Thymus (tissue), 14 donors: ENCODE measurements around the gene IL2RG. TPM values are rescaled to one million over a fixed set of nuclear protein-coding genes. Genes with fewer than 3 reads are reported as not detected.

Source experiments
- DNase-seq, 9 donors: peaks; one replicate each; pipeline ENCODE4 v3.0.0-alpha.2; 2013; ENCODE audit warnings: low spot score in 9 of 9, low read depth in 6 of 9, missing footprints in 1 of 9
- H3K27ac ChIP-seq, 2 donors: one replicate each; pipeline ENCODE4 v1.5.1; 2013; ENCODE audit warnings: control low read depth in 1 of 2, low read depth in 1 of 2, low read length in 1 of 2, mild to moderate bottlenecking in 1 of 2, moderate library complexity in 1 of 2
- H3K27me3 ChIP-seq, 2 donors: one replicate each; pipeline ENCODE4 v1.5.1; 2013; ENCODE audit warnings: low read length in 1 of 2; ENCODE audit not compliant: control insufficient read depth in 2 of 2, insufficient read depth in 1 of 2
- H3K36me3 ChIP-seq, 2 donors: one replicate each; pipeline ENCODE4 v1.5.1; 2013; ENCODE audit warnings: low read length in 1 of 2, mild to moderate bottlenecking in 1 of 2, moderate library complexity in 1 of 2; ENCODE audit not compliant: control insufficient read depth in 2 of 2, insufficient read depth in 2 of 2
- H3K4me1 ChIP-seq, 2 donors: one replicate each; pipeline ENCODE4 v1.5.1; 2013; ENCODE audit warnings: low read length in 2 of 2; ENCODE audit not compliant: control insufficient read depth in 2 of 2, insufficient read depth in 2 of 2
- H3K4me3 ChIP-seq, 2 donors: one replicate each; pipeline ENCODE4 v1.5.1; 2013; ENCODE audit warnings: low read length in 2 of 2, control low read depth in 1 of 2, mild to moderate bottlenecking in 1 of 2
- H3K9me3 ChIP-seq, 2 donors: one replicate each; pipeline ENCODE4 v1.5.1; 2013; ENCODE audit warnings: low read length in 1 of 2, mild to moderate bottlenecking in 1 of 2; ENCODE audit not compliant: control insufficient read depth in 2 of 2, insufficient read depth in 1 of 2
- WGBS: extraction: QIAGEN DNeasy Blood & Tissue Kit; methylation state at CpG from one replicate; pipeline ENCODE4 v1.1.7; 2013; 5-methylcytosine and 5-hydroxymethylcytosine counted together
- long read RNA-seq, 10 donors: transcript quantifications; one replicate each; lab custom pipeline, GENCODE V29; 2026
- polyA plus RNA-seq: library from polyadenylated mRNA; stranded (reverse); fragments of 200-250 nt; gene quantifications from one replicate; pipeline ENCODE4 v1.2.3, GENCODE V29; 2013
- total RNA-seq: library from RNA; stranded (reverse); fragments of 120-200 nt; gene quantifications from one replicate; pipeline ENCODE4 v1.2.4, GENCODE V29; 2013
- donor health status: healthy.

IL2RG gene
- total RNA-seq (91.6 TPM), polyA plus RNA-seq (197 TPM)
- long read RNA-seq, donor 1, transcript IL2RG-203 (8 exons, 1,534 nt) = major isoform, 25 of 36 reads
- long read RNA-seq, donor 1, partial matches to known transcripts = 10 of 36 reads
- long read RNA-seq, donor 1, other reads (novel, unspliced or antisense) = 0 of 36 reads
- long read RNA-seq, donor 2, transcript IL2RG-202 (7 exons, 1,432 nt) = minor isoform, 5 of 419 reads
- long read RNA-seq, donor 2, transcript IL2RG-204 (5 exons, 540 nt) = minor isoform, 7 of 419 reads
- long read RNA-seq, donor 2, transcript IL2RG-208 (3 exons, 959 nt) = minor isoform, 13 of 419 reads
- long read RNA-seq, donor 2, transcript IL2RG-203 (8 exons, 1,534 nt) = major isoform, 351 of 419 reads
- long read RNA-seq, donor 2, partial matches to known transcripts = 42 of 419 reads
- long read RNA-seq, donor 2, other reads (novel, unspliced or antisense) = 0 of 419 reads
- long read RNA-seq, donor 3, transcript IL2RG-203 (8 exons, 1,534 nt) = major isoform, 149 of 189 reads
- long read RNA-seq, donor 3, transcript IL2RG-208 (3 exons, 959 nt) = minor isoform, 5 of 189 reads
- long read RNA-seq, donor 3, partial matches to known transcripts = 30 of 189 reads
- long read RNA-seq, donor 3, other reads (novel, unspliced or antisense) = 0 of 189 reads
- long read RNA-seq, donor 4, transcript IL2RG-203 (8 exons, 1,534 nt) = major isoform, 62 of 75 reads
- long read RNA-seq, donor 4, partial matches to known transcripts = 11 of 75 reads
- long read RNA-seq, donor 4, other reads (novel, unspliced or antisense) = 0 of 75 reads
- long read RNA-seq, donor 5, transcript IL2RG-208 (3 exons, 959 nt) = minor isoform, 5 of 267 reads
- long read RNA-seq, donor 5, transcript IL2RG-203 (8 exons, 1,534 nt) = major isoform, 170 of 267 reads
- long read RNA-seq, donor 5, transcript IL2RG-204 (5 exons, 540 nt) = minor isoform, 7 of 267 reads
- long read RNA-seq, donor 5, partial matches to known transcripts = 84 of 267 reads
- long read RNA-seq, donor 5, other reads (novel, unspliced or antisense) = 0 of 267 reads
- long read RNA-seq, donor 6, transcript IL2RG-203 (8 exons, 1,534 nt) = major isoform, 158 of 170 reads
- long read RNA-seq, donor 6, partial matches to known transcripts = 5 of 170 reads
- long read RNA-seq, donor 6, other reads (novel, unspliced or antisense) = 0 of 170 reads
- long read RNA-seq, donor 7, transcript IL2RG-204 (5 exons, 540 nt) = minor isoform, 5 of 195 reads
- long read RNA-seq, donor 7, transcript IL2RG-203 (8 exons, 1,534 nt) = major isoform, 186 of 195 reads
- long read RNA-seq, donor 7, partial matches to known transcripts = 0 of 195 reads
- long read RNA-seq, donor 7, other reads (novel, unspliced or antisense) = 0 of 195 reads
- long read RNA-seq, donor 8, transcript IL2RG-203 (8 exons, 1,534 nt) = major isoform, 68 of 70 reads
- long read RNA-seq, donor 8, partial matches to known transcripts = 0 of 70 reads
- long read RNA-seq, donor 8, other reads (novel, unspliced or antisense) = 0 of 70 reads
- long read RNA-seq, donor 9, transcript IL2RG-203 (8 exons, 1,534 nt) = major isoform, 100 of 112 reads
- long read RNA-seq, donor 9, partial matches to known transcripts = 11 of 112 reads
- long read RNA-seq, donor 9, other reads (novel, unspliced or antisense) = 0 of 112 reads
- long read RNA-seq, donor 10, transcript IL2RG-203 (8 exons, 1,534 nt) = major isoform, 128 of 148 reads
- long read RNA-seq, donor 10, partial matches to known transcripts = 13 of 148 reads
- long read RNA-seq, donor 10, other reads (novel, unspliced or antisense) = 0 of 148 reads

GRCh38 chrX:71111141-71111843 lies at the start of gene IL2RG:
TSS of gene IL2RG (minus strand) at chrX:71111577. CDS start at chrX:71111539, 38 bp downstream.
- peak within 1 kb of the TSS; percentile 86 to 95 for H3K27ac ChIP-seq
- H3K27me3 ChIP-seq = no peaks in the 10 kb centered on the region
- H3K4me1 ChIP-seq = peaks cover 6 to 43% of the 10 kb centered on the region in 2 donors
- WGBS = 5% methylated on average over 8 of the region's 8 CpGs
- DNase-seq = peak; percentile 70 to 94 (median 83)
- H3K9me3 ChIP-seq = no peaks in the 10 kb centered on the region
- H3K36me3 ChIP-seq = peaks cover 9 to 25% of the 10 kb centered on the region in 2 donors
- peak within 1 kb of the TSS; percentile 53 to 80 for H3K4me3 ChIP-seq

- H3K4me3 ChIP-seq = no peak overlapping the region
- H3K36me3 ChIP-seq = no peaks in the 10 kb centered on the region
- no peak for DNase-seq
- no peaks in the 10 kb centered on the region for H3K4me1 ChIP-seq
- H3K27me3 ChIP-seq = no peaks in the 10 kb centered on the region
- H3K27ac ChIP-seq = no peak overlapping the region
- H3K9me3 ChIP-seq = no peaks in the 10 kb centered on the region
- 95% methylated on average over 3 of the region's 3 CpGs for WGBS
Observed at GRCh38 chrX:71160475-71160874, 49.1 kb upstream of the IL2RG start.

GRCh38 chrX:71159335-71159734 lies 48.0 kb upstream of the IL2RG start:
- Histone ChIP-seq H3K9me3 (no peaks in the 10 kb centered on the region), H3K27me3 (no peaks in the 10 kb centered on the region), H3K36me3 (no peaks in the 10 kb centered on the region), H3K27ac (no peak overlapping the region), H3K4me1 (no peaks in the 10 kb centered on the region), H3K4me3 (no peak overlapping the region)
- DNase-seq = no peak
- 83% methylated on average over 5 of the region's 5 CpGs for WGBS

- DNase-seq = no peak
- H3K36me3 ChIP-seq = no peaks in the 10 kb centered on the region
- no peaks in the 10 kb centered on the region for H3K27me3 ChIP-seq
- over 99% methylated on average over 6 of the region's 6 CpGs for WGBS
- H3K9me3 ChIP-seq = no peaks in the 10 kb centered on the region
- no peak overlapping the region for H3K4me3 ChIP-seq
- no peaks in the 10 kb centered on the region for H3K4me1 ChIP-seq
- H3K27ac ChIP-seq = no peak overlapping the region
Observed at GRCh38 chrX:71158603-71159002, 47.2 kb upstream of the IL2RG start.

- Histone ChIP-seq H3K9me3 (no peaks in the 10 kb centered on the region), H3K4me1 (no peaks in the 10 kb centered on the region), H3K36me3 (no peaks in the 10 kb centered on the region), H3K27me3 (no peaks in the 10 kb centered on the region), H3K27ac (no peak overlapping the region), H3K4me3 (no peak overlapping the region)
- WGBS = 84% methylated on average over 3 of the region's 3 CpGs
- no peak for DNase-seq
Observed at GRCh38 chrX:71154641-71155040, 43.3 kb upstream of the IL2RG start.

- H3K9me3 ChIP-seq = no peaks in the 10 kb centered on the region
- DNase-seq = no peak
- H3K36me3 ChIP-seq = no peaks in the 10 kb centered on the region
- no peak overlapping the region for H3K27ac ChIP-seq
- 97% methylated on average over 7 of the region's 7 CpGs for whole genome bisulfite sequencing
- H3K4me3 ChIP-seq = no peak overlapping the region
- no peaks in the 10 kb centered on the region for H3K4me1 ChIP-seq
- no peaks in the 10 kb centered on the region for H3K27me3 ChIP-seq
Observed at GRCh38 chrX:71154196-71154595, 42.8 kb upstream of the IL2RG start.

- Histone ChIP-seq H3K27ac (no peak overlapping the region), H3K4me3 (no peak overlapping the region)
- DNase-seq = no peak
Observed at GRCh38 chrX:71151366-71151765, 40.0 kb upstream of the IL2RG start.

GRCh38 chrX:71148278-71148663 lies 36.9 kb upstream of the IL2RG start:
- H3K9me3 ChIP-seq = no peaks in the 10 kb centered on the region
- H3K36me3 ChIP-seq = peaks cover 0 to 1% of the 10 kb centered on the region in 2 donors
- peaks cover 0 to 16% of the 10 kb centered on the region in 2 donors for H3K4me1 ChIP-seq
- DNase-seq = no peak
- H3K27me3 ChIP-seq = no peaks in the 10 kb centered on the region
- no peak overlapping the region for H3K4me3 ChIP-seq
- no peak overlapping the region for H3K27ac ChIP-seq
- WGBS = 96% methylated on average over 8 of the region's 8 CpGs

More at GRCh38 chrX:71151366-71151765, 40.0 kb upstream of the IL2RG start:
- Histone ChIP-seq H3K4me1 (peaks cover 0 to 4% of the 10 kb centered on the region in 2 donors), H3K9me3 (no peaks in the 10 kb centered on the region), H3K27me3 (no peaks in the 10 kb centered on the region), H3K36me3 (no peaks in the 10 kb centered on the region)
- 93% methylated on average over 7 of the region's 7 CpGs for WGBS
